Left ventricle myocardium inferior (tissue), 1 donor: ENCODE results near the gene GOSR2. TPM values are rescaled to one million over a fixed set of nuclear protein-coding genes. Genes with fewer than 3 reads are reported as not detected.

Experiments
- DNase-seq: peaks from one replicate; pipeline ENCODE4 v3.0.0-alpha.2; 2020
- H3K27ac ChIP-seq: fragments of 200-600 bp; replicated peaks from 2 replicates; pipeline ENCODE4 v1.8.0; 2021
- H3K27me3 ChIP-seq: fragments of 200-600 bp; 2 replicates; pipeline ENCODE4 v1.8.0; 2021; ENCODE audit warnings: low read depth
- H3K36me3 ChIP-seq: fragments of 200-600 bp; 2 replicates; pipeline ENCODE4 v1.8.0; 2021
- H3K4me1 ChIP-seq: fragments of 200-600 bp; 2 replicates; pipeline ENCODE4 v1.8.0; 2021
- H3K4me3 ChIP-seq: fragments of 200-600 bp; 2 replicates; pipeline ENCODE4 v1.8.0; 2021; ENCODE audit warnings: mild to moderate bottlenecking, moderate library complexity
- H3K9me3 ChIP-seq: fragments of 200-600 bp; replicated peaks from 2 replicates; pipeline ENCODE4 v1.8.0; 2021
- intact Hi-C: fragments of 100-400 bp; cut with micrococcal nuclease; formaldehyde crosslinking; loops from one replicate; pipeline ENCODE4 v1.11.0; 2022
- total RNA-seq: library from RNA; stranded (reverse); fragmentation: NEBNext Ultra II Directional; extraction: Animal tissue kit (Norgen Biotek cat#: 25700); gene quantifications from one replicate; pipeline ENCODE4 v1.2.1, GENCODE V29; 2021
- TF ChIP-seq, protein P1 (sequence below): fragments of 200-600 bp; IDR thresholded peaks from 2 replicates; pipeline ENCODE4 v1.8.0; 2021; ENCODE audit warnings: antibody characterized with exemption, mild to moderate bottlenecking, borderline replicate concordance
- donor health status: DM: no; HTN: yes; CAD: no; lungs with severe emphysema.

The GOSR2 gene
- total RNA-seq, 1 donor from 2014 or later, result 41.9 TPM

DNA sequence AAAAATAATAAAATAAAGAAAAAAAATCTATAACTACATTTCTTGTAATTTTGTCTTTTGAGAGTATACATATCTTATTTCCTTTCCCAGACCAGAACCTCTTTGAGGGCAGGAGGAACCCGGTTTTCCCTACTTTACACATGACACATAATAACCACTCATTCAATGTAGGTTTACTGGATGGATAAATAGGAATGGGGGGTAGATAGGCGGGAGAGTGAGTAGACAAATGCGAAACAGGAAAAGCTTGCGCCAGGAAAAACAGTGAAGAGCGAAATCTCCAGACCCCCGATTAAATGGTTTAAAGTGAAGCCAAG lies 515 bp upstream of the GOSR2 start:
- TF ChIP-seq, protein P1, sequence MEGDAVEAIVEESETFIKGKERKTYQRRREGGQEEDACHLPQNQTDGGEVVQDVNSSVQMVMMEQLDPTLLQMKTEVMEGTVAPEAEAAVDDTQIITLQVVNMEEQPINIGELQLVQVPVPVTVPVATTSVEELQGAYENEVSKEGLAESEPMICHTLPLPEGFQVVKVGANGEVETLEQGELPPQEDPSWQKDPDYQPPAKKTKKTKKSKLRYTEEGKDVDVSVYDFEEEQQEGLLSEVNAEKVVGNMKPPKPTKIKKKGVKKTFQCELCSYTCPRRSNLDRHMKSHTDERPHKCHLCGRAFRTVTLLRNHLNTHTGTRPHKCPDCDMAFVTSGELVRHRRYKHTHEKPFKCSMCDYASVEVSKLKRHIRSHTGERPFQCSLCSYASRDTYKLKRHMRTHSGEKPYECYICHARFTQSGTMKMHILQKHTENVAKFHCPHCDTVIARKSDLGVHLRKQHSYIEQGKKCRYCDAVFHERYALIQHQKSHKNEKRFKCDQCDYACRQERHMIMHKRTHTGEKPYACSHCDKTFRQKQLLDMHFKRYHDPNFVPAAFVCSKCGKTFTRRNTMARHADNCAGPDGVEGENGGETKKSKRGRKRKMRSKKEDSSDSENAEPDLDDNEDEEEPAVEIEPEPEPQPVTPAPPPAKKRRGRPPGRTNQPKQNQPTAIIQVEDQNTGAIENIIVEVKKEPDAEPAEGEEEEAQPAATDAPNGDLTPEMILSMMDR, result no peak
- intact Hi-C loops, result no loop called here
- H3K27me3 ChIP-seq, result no peaks in the 10 kb centered on the region

DNA sequence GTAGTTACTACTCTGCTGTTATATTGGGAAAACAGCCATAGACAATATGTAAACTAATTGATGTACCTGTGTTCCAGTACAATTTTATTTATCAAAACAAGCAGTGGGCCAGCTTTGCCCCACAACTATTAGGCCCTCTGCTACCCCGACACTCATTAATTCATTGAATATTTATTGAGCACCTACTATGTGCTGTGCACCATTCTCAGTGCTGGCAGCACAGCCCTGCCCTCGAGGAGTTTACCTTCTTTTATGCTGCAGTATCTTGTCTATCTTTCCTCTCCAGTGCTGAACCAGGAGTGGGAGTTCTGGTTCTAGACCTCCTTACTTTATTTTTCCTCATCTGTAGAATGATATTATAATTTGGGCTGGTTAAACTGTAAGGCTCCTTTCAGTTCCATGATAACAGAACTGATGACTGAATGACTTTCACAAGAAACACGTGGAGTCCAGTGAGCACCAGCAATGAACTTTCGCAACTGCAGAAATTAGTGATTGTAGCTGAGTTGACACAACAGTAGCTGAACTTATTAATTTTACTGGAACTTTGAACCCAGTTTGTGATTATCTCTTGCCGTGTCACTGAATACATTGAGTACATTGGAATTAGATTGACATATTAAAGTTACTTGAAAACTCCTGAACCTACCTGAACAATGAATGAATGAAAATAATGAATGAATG lies 2.4 kb downstream of the GOSR2 start:
- Histone ChIP-seq H3K4me1 (peaks cover 76% of the 10 kb centered on the region), H3K4me3 (no peak overlapping the region)

More for the DNA sequence above, 515 bp upstream of the GOSR2 start:
- H3K4me3 ChIP-seq, result peak overlapping the region; percentile 88
- peak overlapping the region; percentile 95 for H3K27ac ChIP-seq
- peaks cover 49% of the 10 kb centered on the region for H3K4me1 ChIP-seq
- no peaks in the 10 kb centered on the region for H3K9me3 ChIP-seq
- H3K36me3 ChIP-seq, result no peaks in the 10 kb centered on the region
- no peak for DNase-seq

DNA sequence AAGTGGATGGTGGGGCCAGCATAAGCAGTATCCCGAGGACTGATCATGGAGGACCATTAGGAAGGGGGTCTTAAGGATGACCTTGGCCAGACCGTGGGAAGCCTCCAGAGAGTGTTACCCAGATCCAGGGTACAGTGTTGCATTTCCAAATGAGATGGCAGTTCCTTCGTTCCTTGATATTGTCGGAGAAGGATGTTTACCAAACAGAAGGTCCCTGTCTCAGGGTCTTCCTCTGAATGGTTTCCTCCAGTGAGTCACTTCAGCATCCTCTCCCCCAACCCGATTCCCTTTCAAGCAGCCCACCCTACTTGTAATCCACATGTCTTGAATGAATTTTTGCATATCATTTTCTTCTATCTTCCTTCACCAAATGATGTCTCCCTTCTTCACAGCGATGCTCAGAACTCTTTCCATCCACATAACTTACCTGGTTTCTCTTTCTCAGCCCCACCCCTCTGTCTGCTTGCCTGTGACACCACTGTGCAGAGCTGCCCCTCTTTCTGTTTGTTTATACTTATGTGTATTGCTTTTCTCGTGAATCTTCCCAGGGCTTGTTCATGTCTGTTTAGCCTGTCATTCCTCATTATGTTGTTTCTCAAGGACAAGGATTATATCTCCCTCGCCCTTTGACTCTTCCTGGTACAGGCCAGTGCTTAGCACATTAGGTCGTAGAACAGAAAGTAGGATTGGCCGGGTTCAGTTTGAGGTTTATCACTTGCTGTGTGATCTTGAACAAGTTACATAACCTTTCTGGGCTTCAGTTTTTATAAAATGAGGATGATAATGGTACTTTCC lies 5.7 kb downstream of the GOSR2 start:
- Histone ChIP-seq H3K9me3 (no peaks in the 10 kb centered on the region), H3K27ac (no peak overlapping the region), H3K27me3 (no peaks in the 10 kb centered on the region), H3K4me3 (no peak overlapping the region), H3K36me3 (peaks cover 43% of the 10 kb centered on the region), H3K4me1 (peaks cover 65% of the 10 kb centered on the region)
- no peak for DNase-seq
- intact Hi-C loops, result no loop called here
- TF ChIP-seq, protein P1, result no peak

More for the DNA sequence above, 2.4 kb downstream of the GOSR2 start:
- Histone ChIP-seq H3K9me3 (no peaks in the 10 kb centered on the region), H3K27ac (no peak overlapping the region), H3K36me3 (peaks cover 10% of the 10 kb centered on the region), H3K27me3 (no peaks in the 10 kb centered on the region)
- DNase-seq, result no peak
- TF ChIP-seq, protein P1, result no peak
- intact Hi-C loops, result no loop called here

DNA sequence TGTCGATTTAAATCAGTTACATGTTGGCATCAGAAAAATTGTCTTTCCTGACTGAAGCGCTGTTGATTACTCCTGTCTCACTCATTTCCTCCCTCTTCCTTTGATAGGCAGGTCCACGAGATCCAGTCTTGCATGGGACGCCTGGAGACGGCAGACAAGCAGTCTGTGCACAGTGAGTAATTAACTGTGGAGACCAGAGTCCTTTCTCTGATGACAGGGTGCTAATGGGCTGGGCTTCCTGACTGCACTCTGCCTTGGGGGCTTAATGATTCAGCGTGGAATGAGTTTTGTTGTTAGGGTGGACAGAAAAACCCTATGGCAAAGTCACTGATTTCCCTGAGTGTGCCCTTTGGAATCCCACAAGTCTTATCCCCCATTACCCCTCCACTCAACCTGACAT lies 6.5 kb downstream of the GOSR2 start:
- Histone ChIP-seq H3K9me3 (no peaks in the 10 kb centered on the region), H3K27ac (no peak overlapping the region), H3K27me3 (no peaks in the 10 kb centered on the region), H3K4me3 (no peak overlapping the region), H3K4me1 (peaks cover 57% of the 10 kb centered on the region), H3K36me3 (peaks cover 50% of the 10 kb centered on the region)
- intact Hi-C loops, result no loop called here
- no peak for DNase-seq
- TF ChIP-seq, protein P1, result no peak

DNA sequence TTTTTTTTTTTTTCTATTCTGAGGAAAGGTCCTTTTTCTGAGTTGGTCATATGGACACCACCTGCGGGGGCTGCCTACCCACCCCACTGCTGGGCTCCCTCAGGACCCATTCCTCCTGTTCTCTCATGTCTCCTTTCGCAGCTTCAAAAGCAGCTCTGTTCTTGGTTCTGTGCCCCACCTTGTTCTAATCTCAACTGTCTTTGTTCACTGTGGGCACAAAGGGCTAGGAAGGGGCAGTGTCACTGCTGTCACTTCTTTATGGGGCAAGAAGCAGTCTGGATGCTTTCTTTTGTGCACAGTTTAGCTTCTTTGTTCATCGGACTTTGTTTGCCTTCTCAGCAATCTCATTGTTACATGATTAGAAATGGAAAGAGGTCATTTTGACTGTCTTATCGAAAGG lies 7.1 kb downstream of the GOSR2 start:
- peaks cover 57% of the 10 kb centered on the region for H3K36me3 ChIP-seq
- DNase-seq, result no peak
- no peaks in the 10 kb centered on the region for H3K27me3 ChIP-seq
- TF ChIP-seq, protein P1, result no peak
- no peak overlapping the region for H3K27ac ChIP-seq
- H3K9me3 ChIP-seq, result no peaks in the 10 kb centered on the region
- peaks cover 51% of the 10 kb centered on the region for H3K4me1 ChIP-seq
- H3K4me3 ChIP-seq, result no peak overlapping the region
- intact Hi-C loops, result no loop called here
